Panc1 (cell line): Measurements from ENCODE around the gene NFATC2IP.

Source experiments
- POLR2AphosphoS5 ChIP-seq: IDR thresholded peaks from 2 replicates; pipeline ENCODE4 v1.6.1; 2012; ENCODE audit warnings: mild to moderate bottlenecking, low read depth, low read length, moderate library complexity
- REST ChIP-seq, 2 experiments: IDR thresholded peaks; 2 replicates each; pipeline ENCODE4 v1.6.1; 2011 to 2012; ENCODE audit warnings: low read depth in 2 of 2, control low read depth in 1 of 2, low read length in 1 of 2, mild to moderate bottlenecking in 1 of 2, moderate library complexity in 1 of 2; ENCODE audit not compliant: insufficient read depth in 1 of 2
- SIN3A ChIP-seq: IDR thresholded peaks from 2 replicates; pipeline ENCODE4 v1.6.1; 2012; ENCODE audit warnings: low read depth, mild to moderate bottlenecking, low read length, moderate library complexity, borderline replicate concordance; ENCODE audit not compliant: insufficient read depth
- TCF7L2 ChIP-seq: IDR thresholded peaks from 2 replicates; pipeline ENCODE4 v1.6.1; 2011; ENCODE audit warnings: mild to moderate bottlenecking, low read depth, low read length, inconsistent platforms
- TF ChIP-seq, protein P1 (sequence below): fragments of 450-650 bp; IDR thresholded peaks from 2 replicates; pipeline ENCODE4 v1.5.1; 2017; ENCODE audit warnings: mild to moderate bottlenecking

- no peak for TF ChIP-seq REST (IDR thresholded peaks at IDR 0.05; ENCODE audit: insufficient read depth in 1 of 2, low read depth in 2 of 2, low read length in 1 of 2)
- no peak for TF ChIP-seq POLR2AphosphoS5
- TF ChIP-seq, protein P1, sequence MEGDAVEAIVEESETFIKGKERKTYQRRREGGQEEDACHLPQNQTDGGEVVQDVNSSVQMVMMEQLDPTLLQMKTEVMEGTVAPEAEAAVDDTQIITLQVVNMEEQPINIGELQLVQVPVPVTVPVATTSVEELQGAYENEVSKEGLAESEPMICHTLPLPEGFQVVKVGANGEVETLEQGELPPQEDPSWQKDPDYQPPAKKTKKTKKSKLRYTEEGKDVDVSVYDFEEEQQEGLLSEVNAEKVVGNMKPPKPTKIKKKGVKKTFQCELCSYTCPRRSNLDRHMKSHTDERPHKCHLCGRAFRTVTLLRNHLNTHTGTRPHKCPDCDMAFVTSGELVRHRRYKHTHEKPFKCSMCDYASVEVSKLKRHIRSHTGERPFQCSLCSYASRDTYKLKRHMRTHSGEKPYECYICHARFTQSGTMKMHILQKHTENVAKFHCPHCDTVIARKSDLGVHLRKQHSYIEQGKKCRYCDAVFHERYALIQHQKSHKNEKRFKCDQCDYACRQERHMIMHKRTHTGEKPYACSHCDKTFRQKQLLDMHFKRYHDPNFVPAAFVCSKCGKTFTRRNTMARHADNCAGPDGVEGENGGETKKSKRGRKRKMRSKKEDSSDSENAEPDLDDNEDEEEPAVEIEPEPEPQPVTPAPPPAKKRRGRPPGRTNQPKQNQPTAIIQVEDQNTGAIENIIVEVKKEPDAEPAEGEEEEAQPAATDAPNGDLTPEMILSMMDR = no peak
- no peak for TF ChIP-seq TCF7L2
- TF ChIP-seq SIN3A = no peak
Observed at GRCh38 chr16:28982949-28983348, 32.2 kb downstream of the NFATC2IP start.
